HepG2 (cell line): ENCODE results near the gene RP2. TPM values are rescaled to one million over a fixed set of nuclear protein-coding genes. Genes with fewer than 3 reads are reported as not detected.

ENCODE experiments used
- AGO2 ChIP-seq: fragments of 200-400 bp; formaldehyde crosslinking; optimal IDR thresholded peaks from 2 replicates; pipeline ENCODE3; 2017; ENCODE audit warnings: mild to moderate bottlenecking, low read depth, low read length, moderate library complexity
- CAMTA2 ChIP-seq: sonication (generic); formaldehyde crosslinking; IDR thresholded peaks from 2 replicates; pipeline ENCODE4 v1.4.0; 2020; ENCODE audit warnings: mild to moderate bottlenecking, missing genetic modification reagents, borderline replicate concordance
- DR1 ChIP-seq: sonication (generic); formaldehyde crosslinking; IDR thresholded peaks from 2 replicates; pipeline ENCODE4 v1.8.0; 2021; ENCODE audit warnings: mild to moderate bottlenecking, missing genetic modification reagents, inconsistent platforms
- KMT2A ChIP-seq: sonication (generic); formaldehyde crosslinking; IDR thresholded peaks from 2 replicates; pipeline ENCODE4 v1.4.0; 2020; ENCODE audit warnings: missing genetic modification reagents
- MTA3 ChIP-seq: sonication (generic); formaldehyde crosslinking; IDR thresholded peaks from 2 replicates; pipeline ENCODE4 v1.4.0; 2020; ENCODE audit warnings: missing genetic modification reagents
- NCOA2 ChIP-seq: sonication (generic); formaldehyde crosslinking; IDR thresholded peaks from 2 replicates; pipeline ENCODE4 v1.8.0; 2022; ENCODE audit warnings: inconsistent platforms
- RXRB ChIP-seq: IDR thresholded peaks from 2 replicates; pipeline ENCODE4 v1.6.1; 2016; ENCODE audit warnings: borderline replicate concordance, missing genetic modification reagents, missing compliant biosample characterization
- TSC22D2 ChIP-seq: sonication (generic); formaldehyde crosslinking; IDR thresholded peaks from 2 replicates; pipeline ENCODE4 v1.5.1; 2020; ENCODE audit warnings: missing genetic modification reagents, mild to moderate bottlenecking, borderline replicate concordance
- YY1 ChIP-seq: IDR thresholded peaks from 2 replicates; pipeline ENCODE4 v1.6.1; 2011; ENCODE audit warnings: low read length, low read depth, moderate library complexity, mild to moderate bottlenecking; ENCODE audit not compliant: insufficient read depth, insufficient replicate concordance
- ZNF510 ChIP-seq: sonication (generic); formaldehyde crosslinking; IDR thresholded peaks from 2 replicates; pipeline ENCODE4 v1.4.0; 2020; ENCODE audit warnings: low read depth, mild to moderate bottlenecking, missing genetic modification reagents
- ZNF546 ChIP-seq: sonication (generic); formaldehyde crosslinking; conservative IDR thresholded peaks from 2 replicates; pipeline ENCODE4 v1.8.1; 2023; ENCODE audit warnings: mild to moderate bottlenecking, missing genetic modification reagents
- ZNF772 ChIP-seq: sonication (generic); formaldehyde crosslinking; IDR thresholded peaks from 2 replicates; pipeline ENCODE4 v1.5.0; 2020; ENCODE audit warnings: mild to moderate bottlenecking, missing genetic modification reagents
- polyA plus RNA-seq, 8 experiments: library from polyadenylated mRNA; depleted of rRNA in 3 of 8; stranded (reverse) in 7 of 8; unstranded in 1 of 8; fragments of >200 nt; fragmentation: Illumina TruSeq in 4 of 8; extraction: Trizol in 4 of 8; gene quantifications; 2 replicates each; pipeline versions ENCODE4 v1.2.1 to v1.2.3, GENCODE V29; 2011 to 2016; ENCODE audit warnings: low read depth in 4 of 8, missing spikeins in 1 of 8, mixed read lengths in 1 of 8; ENCODE audit not compliant: insufficient read depth in 1 of 8
- total RNA-seq, 5 experiments: library from RNA; depleted of rRNA; stranded (reverse); fragments of >200 nt; fragmentation: Illumina TruSeq; extraction: Trizol; gene quantifications; 2 replicates each; pipeline ENCODE4 v1.2.3, GENCODE V29; 2016; ENCODE audit warnings: low read depth in 1 of 5
- TF ChIP-seq, protein P1 (sequence below): sonication (generic); formaldehyde crosslinking; IDR thresholded peaks from 2 replicates; pipeline ENCODE4 v1.5.1; 2020; ENCODE audit warnings: mild to moderate bottlenecking, missing genetic modification reagents, borderline replicate concordance
- TF ChIP-seq, protein P2 (sequence below): IDR thresholded peaks from 2 replicates; pipeline ENCODE4 v1.6.1; 2012; ENCODE audit warnings: low read length, improper control_type of control experiment
- TF ChIP-seq, protein P3 (sequence below): sonication (generic); formaldehyde crosslinking; IDR thresholded peaks from 2 replicates; pipeline ENCODE4 v1.8.1; 2023; ENCODE audit warnings: missing genetic modification reagents, inconsistent platforms, borderline replicate concordance
- TF ChIP-seq, protein P4 (sequence below): sonication (generic); formaldehyde crosslinking; IDR thresholded peaks from 2 replicates; pipeline ENCODE4 v1.4.0; 2020; ENCODE audit warnings: missing genetic modification reagents, borderline replicate concordance

The RP2 gene
- total and polyA plus RNA-seq, 2 of the 13 experiments (the other 11 are each of a cell fraction or from before 2014, with no cell fraction given) = 5.0 to 9.9 TPM

DNA sequence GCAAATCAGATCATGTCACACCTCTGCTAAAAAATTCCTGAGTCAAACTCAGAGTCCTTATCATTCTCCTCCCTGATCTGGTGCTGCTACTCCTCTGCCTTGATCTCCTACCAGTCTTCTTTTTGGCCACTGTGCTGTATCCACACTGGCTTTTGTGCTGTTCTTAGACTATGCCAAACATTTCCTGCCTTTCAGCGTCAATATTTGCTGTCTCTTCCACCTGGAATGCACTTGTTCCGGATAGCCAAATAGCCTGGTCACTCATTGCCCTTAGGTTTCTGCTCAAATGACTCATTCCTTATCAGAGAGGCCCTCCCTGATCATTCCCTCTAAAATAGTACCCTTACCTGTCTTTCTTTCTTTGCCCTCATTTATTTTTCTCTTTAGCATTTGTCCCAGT is 24.4 kb upstream of the RP2 start (continued):
- TF ChIP-seq NCOA2 (peak; percentile 71; the same call in 1 of the 2 replicates), ZNF546 (CRISPR knock-in tag) (no peak), YY1 (no peak), MTA3 (CRISPR knock-in tag) (no peak), DR1 (no peak), KMT2A (CRISPR knock-in tag) (no peak), AGO2 (no peak), TSC22D2 (CRISPR knock-in tag) (no peak), RXRB (CRISPR knock-in tag) (peak; percentile 69; the same call in 1 of the 2 replicates), ZNF510 (no peak), CAMTA2 (CRISPR knock-in tag) (no peak), ZNF772 (CRISPR knock-in tag) (no peak)
- TF ChIP-seq, protein P1, sequence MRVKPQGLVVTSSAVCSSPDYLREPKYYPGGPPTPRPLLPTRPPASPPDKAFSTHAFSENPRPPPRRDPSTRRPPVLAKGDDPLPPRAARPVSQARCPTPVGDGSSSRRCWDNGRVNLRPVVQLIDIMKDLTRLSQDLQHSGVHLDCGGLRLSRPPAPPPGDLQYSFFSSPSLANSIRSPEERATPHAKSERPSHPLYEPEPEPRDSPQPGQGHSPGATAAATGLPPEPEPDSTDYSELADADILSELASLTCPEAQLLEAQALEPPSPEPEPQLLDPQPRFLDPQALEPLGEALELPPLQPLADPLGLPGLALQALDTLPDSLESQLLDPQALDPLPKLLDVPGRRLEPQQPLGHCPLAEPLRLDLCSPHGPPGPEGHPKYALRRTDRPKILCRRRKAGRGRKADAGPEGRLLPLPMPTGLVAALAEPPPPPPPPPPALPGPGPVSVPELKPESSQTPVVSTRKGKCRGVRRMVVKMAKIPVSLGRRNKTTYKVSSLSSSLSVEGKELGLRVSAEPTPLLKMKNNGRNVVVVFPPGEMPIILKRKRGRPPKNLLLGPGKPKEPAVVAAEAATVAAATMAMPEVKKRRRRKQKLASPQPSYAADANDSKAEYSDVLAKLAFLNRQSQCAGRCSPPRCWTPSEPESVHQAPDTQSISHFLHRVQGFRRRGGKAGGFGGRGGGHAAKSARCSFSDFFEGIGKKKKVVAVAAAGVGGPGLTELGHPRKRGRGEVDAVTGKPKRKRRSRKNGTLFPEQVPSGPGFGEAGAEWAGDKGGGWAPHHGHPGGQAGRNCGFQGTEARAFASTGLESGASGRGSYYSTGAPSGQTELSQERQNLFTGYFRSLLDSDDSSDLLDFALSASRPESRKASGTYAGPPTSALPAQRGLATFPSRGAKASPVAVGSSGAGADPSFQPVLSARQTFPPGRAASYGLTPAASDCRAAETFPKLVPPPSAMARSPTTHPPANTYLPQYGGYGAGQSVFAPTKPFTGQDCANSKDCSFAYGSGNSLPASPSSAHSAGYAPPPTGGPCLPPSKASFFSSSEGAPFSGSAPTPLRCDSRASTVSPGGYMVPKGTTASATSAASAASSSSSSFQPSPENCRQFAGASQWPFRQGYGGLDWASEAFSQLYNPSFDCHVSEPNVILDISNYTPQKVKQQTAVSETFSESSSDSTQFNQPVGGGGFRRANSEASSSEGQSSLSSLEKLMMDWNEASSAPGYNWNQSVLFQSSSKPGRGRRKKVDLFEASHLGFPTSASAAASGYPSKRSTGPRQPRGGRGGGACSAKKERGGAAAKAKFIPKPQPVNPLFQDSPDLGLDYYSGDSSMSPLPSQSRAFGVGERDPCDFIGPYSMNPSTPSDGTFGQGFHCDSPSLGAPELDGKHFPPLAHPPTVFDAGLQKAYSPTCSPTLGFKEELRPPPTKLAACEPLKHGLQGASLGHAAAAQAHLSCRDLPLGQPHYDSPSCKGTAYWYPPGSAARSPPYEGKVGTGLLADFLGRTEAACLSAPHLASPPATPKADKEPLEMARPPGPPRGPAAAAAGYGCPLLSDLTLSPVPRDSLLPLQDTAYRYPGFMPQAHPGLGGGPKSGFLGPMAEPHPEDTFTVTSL (CRISPR knock-in tag) = peak; percentile 67; the same call in 1 of the 2 replicates
- TF ChIP-seq, protein P2, sequence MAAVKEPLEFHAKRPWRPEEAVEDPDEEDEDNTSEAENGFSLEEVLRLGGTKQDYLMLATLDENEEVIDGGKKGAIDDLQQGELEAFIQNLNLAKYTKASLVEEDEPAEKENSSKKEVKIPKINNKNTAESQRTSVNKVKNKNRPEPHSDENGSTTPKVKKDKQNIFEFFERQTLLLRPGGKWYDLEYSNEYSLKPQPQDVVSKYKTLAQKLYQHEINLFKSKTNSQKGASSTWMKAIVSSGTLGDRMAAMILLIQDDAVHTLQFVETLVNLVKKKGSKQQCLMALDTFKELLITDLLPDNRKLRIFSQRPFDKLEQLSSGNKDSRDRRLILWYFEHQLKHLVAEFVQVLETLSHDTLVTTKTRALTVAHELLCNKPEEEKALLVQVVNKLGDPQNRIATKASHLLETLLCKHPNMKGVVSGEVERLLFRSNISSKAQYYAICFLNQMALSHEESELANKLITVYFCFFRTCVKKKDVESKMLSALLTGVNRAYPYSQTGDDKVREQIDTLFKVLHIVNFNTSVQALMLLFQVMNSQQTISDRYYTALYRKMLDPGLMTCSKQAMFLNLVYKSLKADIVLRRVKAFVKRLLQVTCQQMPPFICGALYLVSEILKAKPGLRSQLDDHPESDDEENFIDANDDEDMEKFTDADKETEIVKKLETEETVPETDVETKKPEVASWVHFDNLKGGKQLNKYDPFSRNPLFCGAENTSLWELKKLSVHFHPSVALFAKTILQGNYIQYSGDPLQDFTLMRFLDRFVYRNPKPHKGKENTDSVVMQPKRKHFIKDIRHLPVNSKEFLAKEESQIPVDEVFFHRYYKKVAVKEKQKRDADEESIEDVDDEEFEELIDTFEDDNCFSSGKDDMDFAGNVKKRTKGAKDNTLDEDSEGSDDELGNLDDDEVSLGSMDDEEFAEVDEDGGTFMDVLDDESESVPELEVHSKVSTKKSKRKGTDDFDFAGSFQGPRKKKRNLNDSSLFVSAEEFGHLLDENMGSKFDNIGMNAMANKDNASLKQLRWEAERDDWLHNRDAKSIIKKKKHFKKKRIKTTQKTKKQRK = no peak
- TF ChIP-seq, protein P3, sequence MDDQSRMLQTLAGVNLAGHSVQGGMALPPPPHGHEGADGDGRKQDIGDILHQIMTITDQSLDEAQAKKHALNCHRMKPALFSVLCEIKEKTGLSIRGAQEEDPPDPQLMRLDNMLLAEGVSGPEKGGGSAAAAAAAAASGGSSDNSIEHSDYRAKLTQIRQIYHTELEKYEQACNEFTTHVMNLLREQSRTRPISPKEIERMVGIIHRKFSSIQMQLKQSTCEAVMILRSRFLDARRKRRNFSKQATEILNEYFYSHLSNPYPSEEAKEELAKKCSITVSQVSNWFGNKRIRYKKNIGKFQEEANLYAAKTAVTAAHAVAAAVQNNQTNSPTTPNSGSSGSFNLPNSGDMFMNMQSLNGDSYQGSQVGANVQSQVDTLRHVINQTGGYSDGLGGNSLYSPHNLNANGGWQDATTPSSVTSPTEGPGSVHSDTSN (CRISPR knock-in tag) = no peak
- TF ChIP-seq, protein P4, sequence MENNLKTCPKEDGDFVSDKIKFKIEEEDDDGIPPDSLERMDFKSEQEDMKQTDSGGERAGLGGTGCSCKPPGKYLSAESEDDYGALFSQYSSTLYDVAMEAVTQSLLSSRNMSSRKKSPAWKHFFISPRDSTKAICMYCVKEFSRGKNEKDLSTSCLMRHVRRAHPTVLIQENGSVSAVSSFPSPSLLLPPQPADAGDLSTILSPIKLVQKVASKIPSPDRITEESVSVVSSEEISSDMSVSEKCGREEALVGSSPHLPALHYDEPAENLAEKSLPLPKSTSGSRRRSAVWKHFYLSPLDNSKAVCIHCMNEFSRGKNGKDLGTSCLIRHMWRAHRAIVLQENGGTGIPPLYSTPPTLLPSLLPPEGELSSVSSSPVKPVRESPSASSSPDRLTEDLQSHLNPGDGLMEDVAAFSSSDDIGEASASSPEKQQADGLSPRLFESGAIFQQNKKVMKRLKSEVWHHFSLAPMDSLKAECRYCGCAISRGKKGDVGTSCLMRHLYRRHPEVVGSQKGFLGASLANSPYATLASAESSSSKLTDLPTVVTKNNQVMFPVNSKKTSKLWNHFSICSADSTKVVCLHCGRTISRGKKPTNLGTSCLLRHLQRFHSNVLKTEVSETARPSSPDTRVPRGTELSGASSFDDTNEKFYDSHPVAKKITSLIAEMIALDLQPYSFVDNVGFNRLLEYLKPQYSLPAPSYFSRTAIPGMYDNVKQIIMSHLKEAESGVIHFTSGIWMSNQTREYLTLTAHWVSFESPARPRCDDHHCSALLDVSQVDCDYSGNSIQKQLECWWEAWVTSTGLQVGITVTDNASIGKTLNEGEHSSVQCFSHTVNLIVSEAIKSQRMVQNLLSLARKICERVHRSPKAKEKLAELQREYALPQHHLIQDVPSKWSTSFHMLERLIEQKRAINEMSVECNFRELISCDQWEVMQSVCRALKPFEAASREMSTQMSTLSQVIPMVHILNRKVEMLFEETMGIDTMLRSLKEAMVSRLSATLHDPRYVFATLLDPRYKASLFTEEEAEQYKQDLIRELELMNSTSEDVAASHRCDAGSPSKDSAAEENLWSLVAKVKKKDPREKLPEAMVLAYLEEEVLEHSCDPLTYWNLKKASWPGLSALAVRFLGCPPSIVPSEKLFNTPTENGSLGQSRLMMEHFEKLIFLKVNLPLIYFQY (CRISPR knock-in tag) = no peak
